Testis (tissue), 3 donors: ENCODE measurements around the gene SLC6A5. TPM values are rescaled to one million over a fixed set of nuclear protein-coding genes. Genes with fewer than 3 reads are reported as not detected.

Source experiments
- DNase-seq: peaks from one replicate; pipeline ENCODE4 v3.0.0-alpha.2; 2019
- H3K27ac ChIP-seq, 2 donors: fragments of 200-600 bp; sonication (generic); one replicate each; pipeline ENCODE4 v1.5.1; 2019
- H3K27me3 ChIP-seq: fragments of 200-600 bp; sonication (generic); one replicate; pipeline ENCODE4 v1.5.1; 2019
- H3K36me3 ChIP-seq: fragments of 200-600 bp; sonication (generic); one replicate; pipeline ENCODE4 v1.5.1; 2017; ENCODE audit warnings: low read depth; ENCODE audit errors: missing control alignments
- H3K4me1 ChIP-seq: fragments of 200-600 bp; sonication (generic); one replicate; pipeline ENCODE4 v1.5.1; 2019
- H3K4me3 ChIP-seq, 2 donors: fragments of 200-600 bp; sonication (generic); one replicate each; pipeline ENCODE4 v1.5.1; 2017 to 2019
- H3K9me3 ChIP-seq: fragments of 200-600 bp; sonication (generic); one replicate; pipeline ENCODE4 v1.5.1; 2017
- POLR2A ChIP-seq: fragments of 450-650 bp; IDR thresholded peaks from one replicate; pipeline ENCODE4 v1.6.1; 2017; ENCODE audit warnings: antibody characterized with exemption, mild to moderate bottlenecking, moderate library complexity
- WGBS, 2 donors: methylation state at CpG; one replicate each; pipeline ENCODE4 v1.1.5; 2018; 5-methylcytosine and 5-hydroxymethylcytosine counted together
- intact Hi-C: fragments of 100-400 bp; cut with DNase I; formaldehyde crosslinking; loops from one replicate; pipeline ENCODE4 v1.15.1; 2023; ENCODE audit warnings: low total_unique reads
- polyA plus RNA-seq: library from polyadenylated mRNA; stranded (reverse); fragments of 350-450 nt; fragmentation: Illumina TruSeq; extraction: RNeasy Lipid Tissue Mini Kit (QIAGEN cat#74804); gene quantifications from one replicate; pipeline ENCODE4 v1.2.3, GENCODE V29; 2014; ENCODE audit warnings: low read depth, low replicate concordance; ENCODE audit not compliant: insufficient read depth
- total RNA-seq, 2 donors: library from RNA; depleted of rRNA; stranded (reverse); fragments of >200 nt; gene quantifications; one replicate each; pipeline ENCODE4 v1.2.3, GENCODE V29; 2016
- TF ChIP-seq, protein P1 (sequence below), 3 experiments: fragments of 450-650 bp in 2 of 3; fragments of 200-600 bp in 1 of 3; sonication (generic) in 1 of 3; IDR thresholded peaks; one replicate each; pipeline ENCODE4 v1.5.1; 2016 to 2019; ENCODE audit warnings: antibody characterized with exemption in 3 of 3, mild to moderate bottlenecking in 2 of 3, moderate library complexity in 1 of 3

The SLC6A5 gene
- total and polyA plus RNA-seq, 3 donors from 2014 or later = 1.5 to 2.1 (median 1.9) TPM

DNA sequence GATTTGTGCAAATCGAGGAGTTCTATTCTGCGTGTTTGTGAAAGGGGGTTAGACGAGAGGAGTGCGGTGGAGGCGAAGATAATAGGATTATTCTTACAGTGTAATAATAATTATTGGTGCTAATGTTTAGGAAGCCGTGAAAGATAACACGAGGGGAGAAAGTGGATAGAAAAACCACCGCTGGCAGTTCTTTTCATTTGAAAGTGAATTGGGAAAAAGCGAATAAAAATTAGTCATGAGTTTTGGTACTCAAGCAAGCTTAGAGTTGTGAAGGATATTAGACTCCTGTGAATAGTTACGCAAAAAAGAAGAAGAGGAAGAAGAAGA lies 575 bp downstream of the SLC6A5 start:
- Histone ChIP-seq H3K9me3 (no peaks in the 10 kb centered on the region), H3K27ac (no peak overlapping the region), H3K27me3 (no peaks in the 10 kb centered on the region), H3K4me1 (no peaks in the 10 kb centered on the region), H3K36me3 (no peaks in the 10 kb centered on the region), H3K4me3 (no peak overlapping the region)
- whole genome bisulfite sequencing, 2 donors = 10 to 11% methylated on average over 10 of the region's 10 CpGs
- TF ChIP-seq, protein P1, sequence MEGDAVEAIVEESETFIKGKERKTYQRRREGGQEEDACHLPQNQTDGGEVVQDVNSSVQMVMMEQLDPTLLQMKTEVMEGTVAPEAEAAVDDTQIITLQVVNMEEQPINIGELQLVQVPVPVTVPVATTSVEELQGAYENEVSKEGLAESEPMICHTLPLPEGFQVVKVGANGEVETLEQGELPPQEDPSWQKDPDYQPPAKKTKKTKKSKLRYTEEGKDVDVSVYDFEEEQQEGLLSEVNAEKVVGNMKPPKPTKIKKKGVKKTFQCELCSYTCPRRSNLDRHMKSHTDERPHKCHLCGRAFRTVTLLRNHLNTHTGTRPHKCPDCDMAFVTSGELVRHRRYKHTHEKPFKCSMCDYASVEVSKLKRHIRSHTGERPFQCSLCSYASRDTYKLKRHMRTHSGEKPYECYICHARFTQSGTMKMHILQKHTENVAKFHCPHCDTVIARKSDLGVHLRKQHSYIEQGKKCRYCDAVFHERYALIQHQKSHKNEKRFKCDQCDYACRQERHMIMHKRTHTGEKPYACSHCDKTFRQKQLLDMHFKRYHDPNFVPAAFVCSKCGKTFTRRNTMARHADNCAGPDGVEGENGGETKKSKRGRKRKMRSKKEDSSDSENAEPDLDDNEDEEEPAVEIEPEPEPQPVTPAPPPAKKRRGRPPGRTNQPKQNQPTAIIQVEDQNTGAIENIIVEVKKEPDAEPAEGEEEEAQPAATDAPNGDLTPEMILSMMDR (IDR thresholded peaks at IDR 0.05) = no peak
- no peak for TF ChIP-seq POLR2A
- intact Hi-C loops = no loop called here
- no peak for DNase-seq

DNA sequence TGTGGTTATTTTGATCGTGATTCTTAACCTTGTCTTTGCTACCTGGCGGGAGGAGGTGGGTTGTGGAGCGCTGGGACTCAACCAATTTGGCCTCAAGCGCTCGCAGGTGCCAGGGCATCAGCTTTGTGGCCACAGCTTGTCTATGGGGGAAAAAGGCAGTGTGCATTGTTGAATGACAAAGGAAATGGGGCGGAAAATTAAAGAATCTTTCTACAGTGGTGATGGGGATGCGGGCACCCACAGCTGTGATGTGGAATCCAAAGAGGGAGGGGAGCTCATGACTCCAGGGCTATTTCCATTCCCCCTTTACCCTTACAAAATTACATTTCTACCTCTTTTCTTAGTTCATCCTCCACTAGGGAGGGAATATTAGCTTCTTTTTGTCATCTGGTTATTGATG lies 1.1 kb downstream of the SLC6A5 start:
- Histone ChIP-seq H3K4me3 (no peak overlapping the region), H3K27me3 (no peaks in the 10 kb centered on the region), H3K27ac (no peak overlapping the region), H3K9me3 (no peaks in the 10 kb centered on the region), H3K36me3 (no peaks in the 10 kb centered on the region), H3K4me1 (no peaks in the 10 kb centered on the region)
- 7 to 9% methylated on average over 7 of the region's 7 CpGs for WGBS, 2 donors
- intact Hi-C loops = no loop called here
- TF ChIP-seq POLR2A = no peak
- TF ChIP-seq, protein P1 (IDR thresholded peaks at IDR 0.05) = no peak
- no peak for DNase-seq

DNA sequence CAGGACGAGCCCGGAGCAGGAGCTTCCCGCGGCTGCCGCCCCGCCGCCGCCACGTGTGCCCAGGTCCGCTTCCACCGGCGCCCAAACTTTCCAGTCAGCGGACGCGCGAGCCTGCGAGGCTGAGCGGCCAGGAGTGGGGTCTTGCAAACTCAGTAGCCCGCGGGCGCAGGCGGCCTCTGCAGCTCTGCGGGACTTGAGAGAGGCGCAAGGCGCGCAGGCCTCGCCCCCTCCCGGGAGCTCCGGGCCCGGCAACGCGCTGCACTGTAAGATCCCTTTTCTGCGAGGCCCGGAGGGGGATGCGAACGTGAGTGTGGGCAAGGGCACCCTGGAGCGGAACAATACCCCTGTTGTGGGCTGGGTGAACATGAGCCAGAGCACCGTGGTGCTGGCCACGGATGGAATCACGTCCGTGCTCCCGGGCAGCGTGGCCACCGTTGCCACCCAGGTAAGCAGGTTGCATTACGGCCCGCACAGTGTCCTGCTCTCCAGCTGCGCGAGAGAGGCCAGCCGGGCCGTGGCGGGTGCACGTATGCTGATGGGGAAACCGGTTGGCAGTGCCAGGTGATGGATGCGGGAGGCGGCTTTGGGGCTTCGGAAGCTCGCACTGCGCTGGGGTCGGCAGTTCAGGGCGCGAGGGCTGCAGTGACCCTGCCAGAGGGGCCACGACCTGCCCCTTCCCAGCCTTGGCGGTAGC lies 2.0 kb downstream of the SLC6A5 start:
- Histone ChIP-seq H3K4me3 (no peak overlapping the region), H3K27me3 (no peaks in the 10 kb centered on the region), H3K36me3 (no peaks in the 10 kb centered on the region), H3K9me3 (no peaks in the 10 kb centered on the region), H3K4me1 (no peaks in the 10 kb centered on the region), H3K27ac (no peak overlapping the region)
- intact Hi-C loops = no loop called here
- 3 to 9% methylated on average over 17 to 52 of the region's 63 CpGs for WGBS, 2 donors
- no peak for TF ChIP-seq POLR2A
- no peak for DNase-seq

DNA sequence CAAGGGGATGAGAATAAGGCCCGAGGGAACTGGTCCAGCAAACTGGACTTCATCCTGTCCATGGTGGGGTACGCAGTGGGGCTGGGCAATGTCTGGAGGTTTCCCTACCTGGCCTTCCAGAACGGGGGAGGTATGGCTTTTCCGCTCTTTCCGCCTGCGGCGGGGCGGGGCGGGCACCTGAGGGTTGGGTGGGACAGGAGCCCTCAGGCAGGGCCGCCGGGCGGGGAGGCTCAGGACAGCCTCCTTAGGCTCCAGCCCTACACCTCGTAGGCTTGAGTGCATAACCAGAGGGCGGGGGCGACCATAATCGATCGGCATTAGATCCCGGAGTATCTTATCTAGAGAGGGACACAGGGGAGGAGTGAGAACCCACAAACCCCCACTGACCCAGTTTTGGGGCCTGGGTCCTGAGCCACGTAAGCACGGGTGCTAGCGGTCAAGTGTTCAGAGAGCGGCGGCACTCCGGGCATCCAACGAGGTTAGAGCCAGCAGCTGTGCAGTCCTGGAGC lies 4.9 kb downstream of the SLC6A5 start:
- WGBS, 2 donors = 2 to 4% methylated on average over 15 to 25 of the region's 25 CpGs
- Histone ChIP-seq H3K9me3 (no peaks in the 10 kb centered on the region), H3K27me3 (no peaks in the 10 kb centered on the region), H3K4me3 (no peak overlapping the region), H3K27ac (no peak overlapping the region), H3K36me3 (no peaks in the 10 kb centered on the region), H3K4me1 (no peaks in the 10 kb centered on the region)
- intact Hi-C loops = no loop called here
- TF ChIP-seq, protein P1 (IDR thresholded peaks at IDR 0.05) = no peak
- TF ChIP-seq POLR2A = no peak
- DNase-seq = no peak

DNA sequence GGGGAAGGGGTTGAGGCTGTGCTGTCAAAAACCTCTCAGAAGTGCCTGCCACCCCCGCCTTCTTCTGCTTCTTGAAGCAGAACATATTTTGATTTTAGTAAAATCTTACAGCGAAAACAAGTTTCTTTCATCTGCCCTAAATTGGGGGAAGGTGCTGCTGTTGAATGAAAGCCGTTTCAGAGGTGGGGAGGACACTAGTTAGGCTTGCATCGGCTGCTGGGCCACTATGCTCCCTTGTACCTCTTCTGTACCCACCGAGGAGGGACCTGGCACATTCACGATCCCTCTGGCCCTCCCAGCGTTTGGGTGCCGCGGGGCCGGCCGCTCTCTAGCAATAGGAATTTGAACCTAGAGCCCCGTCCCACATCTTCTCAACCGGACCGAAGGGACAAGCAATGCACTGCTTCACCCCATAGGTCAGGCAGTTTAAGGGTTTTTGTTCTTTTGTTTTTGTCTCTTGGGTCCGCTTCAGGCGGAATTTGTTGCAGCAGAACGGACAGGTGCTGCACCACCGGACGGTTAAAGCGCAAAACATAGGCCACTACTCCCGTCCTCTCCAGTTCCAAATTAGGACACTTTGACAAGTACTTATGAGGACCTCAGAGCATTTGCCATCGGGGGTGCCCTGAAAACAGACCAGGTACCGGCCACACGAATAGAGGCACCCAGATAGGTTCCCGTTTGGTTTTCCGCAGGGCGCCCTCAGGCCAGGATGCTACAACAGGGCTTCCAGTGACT lies 5.6 kb downstream of the SLC6A5 start:
- H3K27ac ChIP-seq = no peak overlapping the region
- H3K9me3 ChIP-seq = no peaks in the 10 kb centered on the region
- 2 to 9% methylated on average over 27 of the region's 27 CpGs for WGBS, 2 donors
- no peak overlapping the region for H3K4me3 ChIP-seq
- TF ChIP-seq POLR2A = no peak
- TF ChIP-seq, protein P1 (IDR thresholded peaks at IDR 0.05) = no peak
- H3K36me3 ChIP-seq = no peaks in the 10 kb centered on the region
- intact Hi-C loops = no loop called here
- no peaks in the 10 kb centered on the region for H3K4me1 ChIP-seq
- DNase-seq = no peak
- no peaks in the 10 kb centered on the region for H3K27me3 ChIP-seq
